ENCODE results near the gene WDR27.
"Not testable (repeated sequence)": the region's sequence is repeated elsewhere in the genome, so short reads cannot be mapped to it uniquely, and the experiment has no call there.

The WDR27 gene

DNA sequence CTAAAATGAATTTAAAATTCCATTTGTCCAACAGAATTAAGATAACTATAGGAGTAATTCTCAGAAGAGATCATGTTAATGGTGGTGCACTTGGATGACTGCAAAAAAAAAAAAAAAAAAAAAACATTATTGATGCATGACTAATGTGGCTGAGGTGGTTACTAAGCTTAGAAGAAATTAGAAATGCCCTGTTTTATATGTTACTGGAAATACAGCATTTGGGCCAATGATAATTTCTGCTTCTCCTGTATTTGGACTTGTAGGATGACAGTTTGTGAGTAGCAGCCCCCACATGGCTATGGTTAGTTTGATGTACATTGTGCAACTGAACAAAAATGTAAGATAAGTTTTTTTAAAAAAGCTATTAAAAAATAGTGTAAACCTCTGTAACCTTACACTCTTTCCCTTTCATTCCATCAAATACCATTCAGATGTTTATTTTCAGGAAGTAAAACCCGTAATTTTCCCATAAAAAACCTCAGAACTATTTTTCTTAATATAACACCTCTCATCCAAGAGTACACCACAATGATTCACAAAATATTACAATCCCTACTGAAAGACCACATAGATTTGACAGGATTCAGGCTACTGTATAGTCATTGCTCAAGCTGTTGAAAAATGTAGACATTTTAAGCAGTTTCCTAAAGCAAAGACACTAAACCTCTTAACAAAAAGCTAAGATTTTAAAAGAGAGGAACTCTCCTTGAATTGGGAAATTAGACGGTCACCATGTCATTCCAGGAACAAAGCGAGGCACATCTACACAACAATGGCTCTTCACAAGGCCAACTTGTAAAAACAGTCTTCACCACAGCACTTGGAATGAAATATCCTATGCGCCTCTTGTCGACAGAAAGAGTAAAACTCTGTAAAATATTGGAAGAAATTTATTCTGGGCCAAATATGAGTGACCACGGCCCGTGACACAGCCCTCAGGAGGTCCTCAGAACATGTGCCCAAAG lies 83.0 kb downstream of the WDR27 start:
- DNase-seq (ENCODE audit: extremely low read depth in 1 of 2, low read depth in 1 of 2), result no peak

DNA sequence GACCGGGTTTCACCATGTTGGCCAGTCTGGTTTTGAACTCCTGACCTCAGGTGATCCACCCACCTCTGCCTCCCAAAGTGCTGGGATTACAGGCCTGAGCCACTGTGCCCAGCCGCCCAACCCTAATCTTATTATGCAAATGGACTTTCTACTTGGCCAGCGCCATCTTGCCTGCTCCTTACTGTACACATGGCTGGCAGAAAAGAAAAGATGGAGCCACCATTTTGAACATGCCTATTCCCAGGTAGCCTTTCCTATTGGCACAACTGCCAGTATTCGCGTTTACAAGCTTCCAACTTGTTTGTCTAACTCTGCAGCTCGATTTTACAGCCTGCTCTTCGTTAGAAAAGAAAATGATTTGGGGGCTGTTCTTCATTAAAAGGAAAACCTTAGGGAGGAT lies 84.3 kb downstream of the WDR27 start:
- no peak for DNase-seq (ENCODE audit: extremely low read depth in 1 of 2, low read depth in 1 of 2)

DNA sequence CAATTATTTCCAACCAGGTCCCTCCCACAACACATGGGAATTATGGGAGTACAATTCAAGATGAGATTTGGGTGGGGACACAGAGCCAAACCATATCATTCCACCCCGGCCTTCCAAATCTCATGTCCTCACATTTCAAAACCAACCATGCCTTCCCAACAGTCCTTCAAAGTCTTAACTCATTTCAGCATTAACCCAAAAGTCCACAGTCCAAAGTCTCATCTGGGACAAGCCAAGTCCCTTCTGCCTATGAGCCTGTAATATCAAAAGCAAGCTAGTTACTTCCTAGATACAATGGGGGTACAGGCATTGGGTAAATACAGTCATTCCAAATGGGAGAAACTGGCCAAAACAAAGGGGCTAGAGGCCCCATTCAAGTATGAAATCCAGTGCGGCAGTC lies 93.2 kb downstream of the WDR27 start:
- not testable (repeated sequence) for DNase-seq (ENCODE audit: extremely low read depth in 1 of 2, low read depth in 1 of 2)

DNA sequence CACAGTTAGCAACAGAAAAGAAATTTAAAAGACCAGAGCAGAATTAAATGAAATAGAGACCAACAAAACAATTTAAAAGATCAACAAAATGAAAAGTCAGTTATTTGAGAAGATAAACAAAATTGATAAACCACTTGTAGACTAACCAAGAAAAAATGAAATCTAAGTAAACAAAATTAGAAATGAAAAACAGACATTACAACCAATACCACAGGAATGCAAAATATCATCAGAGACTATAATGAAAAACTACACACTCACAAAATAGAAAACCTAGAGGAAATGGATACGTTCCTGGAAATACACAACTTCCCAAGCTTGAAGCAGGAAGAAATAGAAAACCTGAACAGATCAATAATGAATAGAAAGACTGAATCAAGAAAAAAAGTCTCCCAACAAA lies 97.8 kb downstream of the WDR27 start:
- DNase-seq (ENCODE audit: extremely low read depth in 1 of 2, low read depth in 1 of 2), result no peak

DNA sequence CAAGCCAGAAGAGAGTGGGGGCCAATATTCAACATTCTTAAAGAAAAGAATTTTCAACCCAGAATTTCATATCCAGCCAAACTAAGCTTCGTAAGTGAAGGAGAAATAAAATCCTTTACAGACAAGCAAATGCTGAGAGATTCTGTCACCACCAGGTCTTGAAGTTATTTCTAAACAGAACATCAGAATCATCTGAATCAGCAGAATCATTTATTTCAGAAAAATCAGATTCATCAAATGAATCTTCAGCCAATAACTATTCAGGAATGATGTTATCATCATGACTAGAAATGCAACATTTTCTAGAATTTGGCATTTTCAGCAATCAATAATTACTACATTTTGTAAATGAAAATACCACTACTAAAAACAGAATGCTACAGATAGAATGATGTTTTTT lies 100.7 kb downstream of the WDR27 start:
- not testable (repeated sequence) for DNase-seq (ENCODE audit: extremely low read depth in 1 of 2, low read depth in 1 of 2)

DNA sequence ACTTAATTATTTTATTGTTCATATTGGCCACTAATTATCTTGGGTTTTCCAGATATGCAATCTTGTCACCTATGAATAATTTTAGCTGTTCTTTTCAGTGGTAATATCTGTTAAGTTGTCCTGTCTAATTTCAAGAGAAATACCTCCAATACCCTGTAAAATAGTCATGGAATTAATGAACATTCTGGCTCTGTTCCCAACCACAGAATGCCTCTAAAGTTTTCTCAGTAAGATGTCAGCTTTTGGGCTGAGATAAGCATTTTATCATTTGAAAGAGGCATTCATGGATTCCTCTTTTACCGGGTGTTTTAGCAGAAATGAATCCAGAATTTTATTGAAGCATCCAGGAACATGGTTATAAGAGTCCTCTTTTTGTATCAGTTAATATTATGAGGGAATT lies 109.3 kb downstream of the WDR27 start:
- DNase-seq (ENCODE audit: extremely low read depth in 1 of 2, low read depth in 1 of 2), result no peak

DNA sequence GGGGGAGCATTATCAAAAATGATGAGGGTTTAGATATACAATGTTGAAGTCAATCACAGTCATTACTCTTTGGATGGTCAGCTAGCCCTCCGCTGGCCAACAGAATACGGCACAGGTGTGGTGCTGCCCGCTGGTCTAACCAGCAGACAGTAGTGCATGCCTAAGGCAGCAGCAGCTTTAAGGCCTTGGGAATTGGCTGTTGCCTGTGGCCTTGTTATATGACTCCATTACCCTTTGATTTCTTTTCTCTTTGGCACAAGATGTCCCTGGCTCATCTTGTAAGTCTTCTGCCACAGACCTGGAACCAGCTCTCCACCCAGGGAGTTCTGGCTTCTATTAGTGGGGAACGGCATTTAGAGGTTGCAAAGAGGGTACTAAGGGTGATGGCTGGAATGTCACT lies 110.2 kb downstream of the WDR27 start:
- DNase-seq (ENCODE audit: extremely low read depth in 1 of 2, low read depth in 1 of 2), result no peak

DNA sequence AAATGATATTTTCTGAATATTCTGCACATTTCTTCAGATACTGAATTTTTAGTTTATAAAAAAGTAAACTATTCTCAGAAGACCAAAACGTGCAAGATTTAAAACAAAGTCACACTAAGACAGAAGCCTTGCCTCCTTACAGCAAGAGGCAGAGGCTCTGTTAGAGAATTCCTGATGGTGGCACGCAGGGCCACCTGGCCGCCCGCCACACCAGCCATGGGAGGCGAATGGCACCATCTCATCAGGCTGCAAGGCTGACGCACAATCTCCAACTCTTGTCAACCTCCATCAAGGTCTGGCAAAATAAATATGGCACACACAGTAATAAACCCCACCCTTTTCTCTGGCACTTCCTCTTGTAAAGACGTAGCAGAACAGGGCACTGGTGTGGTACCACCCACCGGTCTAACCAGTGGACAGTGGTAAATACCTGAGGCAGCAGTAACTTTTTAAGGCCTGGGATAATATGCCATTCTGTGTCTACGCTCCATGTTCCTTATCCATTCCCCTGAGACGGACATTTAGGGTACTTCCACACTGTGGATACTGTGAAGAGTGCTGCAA lies 111.4 kb downstream of the WDR27 start:
- DNase-seq (ENCODE audit: extremely low read depth in 1 of 2, low read depth in 1 of 2), result no peak

DNA sequence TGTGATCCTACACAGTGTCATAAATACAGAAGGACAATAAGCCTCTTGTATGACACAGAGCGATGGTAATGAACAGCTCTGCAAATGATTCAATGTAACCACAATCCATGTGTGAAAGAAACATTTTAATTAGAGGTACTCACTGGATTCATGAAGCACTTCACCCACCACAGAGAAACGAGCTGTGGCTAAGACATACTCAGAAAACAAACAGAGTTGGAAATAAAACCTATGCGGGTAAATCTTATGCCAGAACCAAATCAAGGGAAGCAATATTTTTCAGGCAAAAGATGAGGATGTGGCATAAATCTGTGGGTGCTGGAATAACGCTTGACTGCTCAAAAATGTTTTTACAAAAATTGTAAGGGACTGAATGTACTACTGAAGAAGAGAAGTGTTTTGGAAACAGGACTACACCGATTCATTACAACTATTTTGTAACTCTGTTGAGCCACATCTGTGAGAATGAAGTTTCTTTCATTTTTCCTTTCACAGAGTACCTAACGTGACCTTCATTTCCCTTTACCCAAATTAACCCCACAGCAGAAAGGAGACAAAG lies 112.1 kb downstream of the WDR27 start:
- DNase-seq (ENCODE audit: extremely low read depth in 1 of 2, low read depth in 1 of 2), result no peak

DNA sequence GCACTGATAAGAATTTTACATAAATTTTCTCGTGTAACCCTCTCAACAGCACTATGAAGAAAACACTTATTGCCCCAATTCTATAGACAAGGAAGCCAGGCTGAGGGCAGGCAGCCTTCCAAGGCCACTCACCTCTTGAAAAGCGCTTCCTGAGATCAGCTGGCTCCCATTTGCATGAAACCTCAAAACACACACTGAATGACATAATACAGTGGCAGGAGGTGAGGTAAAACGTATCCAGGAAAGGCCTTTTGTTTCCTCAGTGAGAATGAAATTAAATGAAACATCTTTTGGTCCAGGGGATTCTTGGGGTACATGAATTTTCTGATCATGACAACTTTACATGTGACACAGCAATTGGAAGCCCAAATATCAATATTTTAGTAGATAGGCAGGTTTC lies 112.5 kb downstream of the WDR27 start:
- no peak for DNase-seq (ENCODE audit: extremely low read depth in 1 of 2, low read depth in 1 of 2)

DNA sequence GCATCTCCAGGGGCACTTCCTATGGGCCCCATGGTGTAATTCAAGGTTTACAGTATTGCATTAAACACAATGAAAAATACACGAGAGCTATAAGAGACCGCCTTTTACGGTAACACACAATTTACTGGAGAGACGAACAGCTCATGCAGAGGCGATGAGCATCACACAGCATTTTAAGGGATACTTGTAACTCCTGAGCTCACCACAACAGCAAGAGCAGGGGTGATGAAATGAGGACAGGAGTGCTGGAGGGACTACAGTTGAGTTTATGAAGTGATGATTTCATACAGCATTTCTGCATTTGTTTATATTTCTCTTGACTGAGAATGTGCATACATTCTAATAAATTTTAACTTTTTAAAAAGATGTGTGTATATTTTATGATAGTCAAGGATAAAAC lies 113.9 kb downstream of the WDR27 start:
- DNase-seq (ENCODE audit: extremely low read depth in 1 of 2, low read depth in 1 of 2), result no peak

DNA sequence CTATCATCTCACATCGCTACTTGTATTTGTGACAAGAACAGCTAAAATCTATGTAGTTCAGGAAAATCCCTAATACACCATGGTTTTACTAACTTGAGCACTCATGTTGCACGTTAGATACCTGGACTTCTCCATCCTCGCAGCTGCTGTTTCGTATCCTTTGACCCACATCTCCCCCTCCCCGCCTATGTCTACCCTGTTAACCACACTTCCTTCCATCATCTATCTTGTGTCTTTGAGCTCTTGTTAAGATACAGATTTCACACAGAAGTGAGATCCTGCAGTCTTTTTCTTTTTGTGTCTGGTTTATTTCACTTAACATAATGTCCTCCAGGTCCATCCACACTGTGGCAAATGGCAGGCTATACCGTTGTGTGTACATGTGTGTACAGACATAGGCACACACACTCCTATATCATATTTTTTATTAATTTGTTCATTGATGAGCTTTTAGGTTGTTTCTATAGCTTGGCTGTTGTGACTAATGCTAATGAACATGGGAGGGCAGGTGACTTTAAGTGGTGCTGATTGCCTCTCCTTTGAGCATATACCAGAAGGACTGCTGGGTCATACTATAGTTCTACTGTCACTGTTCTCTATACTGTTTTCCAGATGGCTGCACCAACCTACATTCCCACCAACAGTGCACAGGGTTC lies 117.8 kb downstream of the WDR27 start:
- DNase-seq (ENCODE audit: extremely low read depth in 1 of 2, low read depth in 1 of 2), result no peak

DNA sequence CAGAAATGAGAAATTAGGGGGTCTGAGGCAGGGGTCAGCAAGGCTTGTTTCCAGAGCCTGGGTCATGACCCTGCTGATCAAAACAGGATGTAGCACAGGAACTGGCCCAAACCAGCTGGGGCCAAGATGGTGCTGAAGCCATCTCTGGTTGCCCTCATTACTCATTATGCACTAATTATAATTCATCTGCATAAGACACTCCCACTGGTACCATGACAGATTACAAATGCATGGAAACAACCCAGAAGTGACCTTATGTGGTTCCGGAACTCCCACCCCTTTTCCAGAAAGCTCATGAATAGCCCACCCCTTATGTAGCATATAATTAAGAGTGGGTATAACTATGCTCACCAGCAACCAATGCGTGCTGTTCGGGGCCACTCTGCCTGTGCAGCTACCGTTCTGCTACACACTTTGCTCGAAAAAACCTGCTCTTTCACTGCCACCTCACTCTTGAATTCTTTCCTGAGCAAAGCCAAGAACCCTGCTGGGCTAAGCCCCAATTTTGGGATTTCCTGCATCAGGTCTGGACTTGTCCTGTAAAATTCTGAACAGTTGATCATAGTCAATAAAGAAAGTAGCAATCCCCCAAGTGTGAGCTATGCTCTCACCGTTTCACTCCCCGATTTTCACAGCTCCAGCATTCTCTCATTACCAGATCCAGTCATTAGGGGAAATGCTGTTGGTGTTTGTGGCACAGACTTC lies 122.3 kb downstream of the WDR27 start:
- DNase-seq (ENCODE audit: extremely low read depth in 1 of 2, low read depth in 1 of 2), result no peak

DNA sequence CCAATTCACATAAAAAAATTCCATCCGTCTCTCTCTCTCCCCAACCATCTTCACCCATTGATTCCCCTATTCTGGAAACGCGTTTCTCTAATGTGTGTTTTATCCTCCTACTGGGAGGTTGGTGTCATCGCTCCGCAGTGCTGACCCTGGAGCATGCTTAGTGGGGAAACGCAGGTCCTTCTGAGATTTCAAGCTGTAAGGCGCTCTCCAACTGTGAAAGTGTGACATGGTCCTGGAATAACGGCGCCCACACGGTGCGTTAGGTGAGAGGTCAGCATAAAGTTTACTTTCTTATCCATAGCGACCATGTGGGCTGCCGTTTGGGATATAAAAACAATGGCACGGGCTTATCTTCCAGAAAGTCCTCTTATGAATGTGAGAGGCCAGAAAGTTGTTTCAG lies 123.9 kb downstream of the WDR27 start:
- no peak for DNase-seq (ENCODE audit: extremely low read depth in 1 of 2, low read depth in 1 of 2)

DNA sequence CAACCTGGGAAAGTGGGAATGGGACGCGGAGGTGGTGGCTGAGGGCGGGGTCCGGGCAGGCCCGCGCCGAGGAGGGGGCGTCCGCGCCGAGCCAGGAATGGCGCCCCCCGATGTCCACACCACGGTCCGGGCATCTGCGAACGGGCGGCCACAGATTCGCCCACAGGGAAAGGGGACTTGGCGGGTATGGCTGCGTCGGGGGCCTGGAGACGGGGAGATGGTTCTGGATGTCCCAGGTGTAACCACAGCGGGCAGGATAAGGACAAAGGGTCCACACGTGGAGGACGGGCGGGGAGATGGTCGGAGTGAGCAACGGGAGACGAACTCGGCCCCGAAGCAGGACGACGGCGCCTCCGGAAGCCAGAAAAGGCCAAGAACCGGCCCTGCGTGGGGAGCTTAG lies 124.6 kb downstream of the WDR27 start:
- DNase-seq (ENCODE audit: extremely low read depth in 1 of 2, low read depth in 1 of 2), result no peak

DNA sequence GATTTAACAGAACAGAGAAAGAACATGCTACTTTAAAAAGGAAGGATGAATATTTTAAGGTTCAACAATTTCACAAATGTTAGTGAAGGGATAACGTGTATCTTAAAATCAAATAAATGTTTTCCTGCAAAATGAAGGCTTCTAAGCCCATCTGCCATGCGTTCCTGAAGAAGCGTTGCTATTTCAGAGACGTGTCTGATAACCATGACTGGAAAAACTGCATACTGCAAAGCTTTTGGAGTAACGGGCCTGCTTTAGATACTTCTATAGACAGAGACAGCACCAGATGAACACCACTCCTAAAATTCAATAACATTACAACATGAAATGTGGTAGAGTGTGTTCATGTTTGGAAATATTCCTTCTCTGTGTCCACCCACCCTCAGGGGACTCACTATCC lies 126.0 kb downstream of the WDR27 start:
- no peak for DNase-seq (ENCODE audit: extremely low read depth in 1 of 2, low read depth in 1 of 2)

DNA sequence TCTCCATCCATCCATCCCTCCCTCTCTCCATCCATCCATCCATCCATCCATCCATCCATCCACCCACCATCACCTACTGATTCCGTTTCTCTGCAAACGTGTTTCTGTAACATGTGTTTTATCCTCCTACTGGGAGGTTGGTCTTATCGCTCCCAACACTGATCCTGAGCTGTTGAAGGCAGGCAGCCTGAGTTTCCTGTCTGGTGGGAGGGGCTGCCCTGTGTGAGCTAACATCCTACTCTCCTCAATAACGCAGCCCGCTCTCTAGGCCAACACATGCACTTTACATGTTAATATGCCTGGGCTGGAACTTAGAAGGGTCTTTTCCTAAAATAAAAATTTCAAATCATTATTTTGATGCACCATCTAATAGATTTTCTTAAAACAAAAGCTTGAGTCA lies 126.5 kb downstream of the WDR27 start:
- DNase-seq (ENCODE audit: extremely low read depth in 1 of 2, low read depth in 1 of 2), result no peak

DNA sequence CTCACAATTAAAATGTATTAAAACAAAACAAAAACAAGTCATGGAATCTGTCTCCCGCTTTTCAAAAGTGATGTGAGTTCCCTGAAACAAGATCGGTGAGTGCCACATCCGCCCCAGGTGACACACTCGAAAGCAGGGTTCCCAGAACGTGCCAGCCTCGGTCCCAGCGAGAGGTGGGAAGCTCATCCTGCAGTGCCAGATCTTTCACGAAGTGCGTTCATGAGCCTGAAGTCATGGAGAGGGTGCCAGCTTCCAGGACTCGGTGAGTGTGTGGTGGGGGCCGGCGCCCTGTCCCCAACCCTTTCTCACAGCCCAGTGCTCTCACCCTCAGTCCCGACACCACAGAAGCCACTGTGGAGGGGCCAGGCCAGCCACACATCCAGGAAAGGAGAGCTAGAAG lies 127.4 kb downstream of the WDR27 start:
- DNase-seq (ENCODE audit: extremely low read depth in 1 of 2, low read depth in 1 of 2), result no peak

DNA sequence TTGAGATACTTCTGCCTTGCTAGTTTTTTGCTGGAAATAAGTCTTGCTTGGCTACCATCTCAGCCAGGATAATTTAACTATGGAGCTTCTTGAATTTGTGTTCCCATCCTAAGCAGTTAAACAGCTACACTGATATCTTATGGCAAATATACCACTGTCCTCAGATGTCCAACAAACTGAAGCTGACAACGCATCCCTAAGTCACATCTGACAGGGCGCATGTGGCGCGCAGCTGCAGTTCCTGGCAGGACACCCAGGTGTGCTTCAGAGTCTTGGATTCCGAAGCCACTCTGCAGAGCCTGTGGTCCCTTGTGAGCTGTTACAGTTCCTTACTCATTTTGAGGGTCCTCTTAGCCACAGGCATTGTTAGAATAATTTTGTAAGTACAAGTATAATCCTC lies 127.9 kb downstream of the WDR27 start:
- DNase-seq (ENCODE audit: extremely low read depth in 1 of 2, low read depth in 1 of 2), result no peak

DNA sequence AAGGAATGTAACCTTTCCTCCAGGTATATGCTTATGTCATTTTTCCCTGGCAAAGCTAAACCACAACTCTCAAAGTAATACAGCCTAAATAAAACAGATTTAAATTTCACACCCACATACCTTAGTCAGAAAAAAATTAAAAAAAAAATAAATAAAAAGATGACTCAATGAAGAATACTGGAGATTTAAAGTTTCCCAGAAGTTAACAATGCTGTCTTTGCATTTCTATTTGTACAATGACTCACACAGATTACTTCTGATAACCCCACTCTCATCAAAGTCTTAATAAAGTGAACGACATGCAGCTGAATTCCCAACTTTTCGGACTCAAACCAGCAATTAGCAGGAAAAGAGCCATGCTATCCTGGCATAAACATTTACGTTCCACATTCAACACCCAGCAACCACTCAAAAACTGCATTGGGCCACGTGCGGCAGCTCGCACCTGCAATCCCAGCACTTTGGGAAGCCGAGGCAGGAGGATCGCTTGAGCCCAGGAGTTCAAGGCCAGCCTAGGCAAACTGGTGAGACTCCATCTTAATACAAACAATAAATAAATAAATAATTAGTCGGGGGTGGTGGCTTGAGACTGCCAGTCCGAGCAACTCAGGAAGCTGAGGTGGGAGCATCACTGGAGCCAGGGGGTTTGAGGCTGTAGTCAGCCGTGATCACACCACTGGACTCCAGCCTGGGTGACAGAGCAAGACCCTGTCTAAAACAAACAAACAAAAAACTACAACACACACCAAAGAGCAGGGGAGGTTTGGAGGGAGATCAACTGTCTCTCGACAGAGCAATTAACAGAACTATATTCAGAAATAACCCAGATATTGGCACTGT lies 130.5 kb downstream of the WDR27 start:
- no peak for DNase-seq (ENCODE audit: extremely low read depth in 1 of 2, low read depth in 1 of 2)

Data from stimulated activated CD8-positive, alpha-beta memory T cell treated with anti-CD3 and anti-CD28 coated beads, Interleukin-7, amount 100 ng/mL, for 48 hours (primary cell).